Fibroblast of skin of left biceps (primary cell): Measurements from ENCODE around the gene SBF2.
"Not testable (repeated sequence)": the region's sequence is repeated elsewhere in the genome, so short reads cannot be mapped to it uniquely, and the experiment has no call there.

ENCODE experiments used
- DNase-seq, 2 experiments: peaks; one replicate each; pipeline ENCODE4 v3.0.0-alpha.2; 2013; ENCODE audit warnings: low read depth in 2 of 2

SBF2 gene

DNA sequence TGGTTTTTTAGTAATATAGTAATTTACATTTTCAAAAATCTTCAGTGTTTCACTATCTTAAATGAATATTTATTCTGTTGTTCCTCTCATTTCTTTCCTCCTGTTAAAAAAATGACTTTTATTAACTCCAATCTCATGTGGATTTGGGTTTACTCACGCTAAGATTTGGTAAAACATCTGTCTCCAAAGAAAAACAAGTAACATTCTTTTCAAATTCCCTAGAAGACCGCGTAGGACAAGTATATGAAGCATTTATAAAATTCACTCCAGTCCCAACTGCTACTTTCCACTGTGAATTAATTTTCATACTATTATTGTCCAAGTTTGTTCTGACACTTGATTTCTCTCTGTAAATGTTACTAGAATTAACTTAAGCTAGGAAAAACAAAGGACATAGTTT is 26.2 kb downstream of the SBF2 start:
- DNase-seq, result no peak

DNA sequence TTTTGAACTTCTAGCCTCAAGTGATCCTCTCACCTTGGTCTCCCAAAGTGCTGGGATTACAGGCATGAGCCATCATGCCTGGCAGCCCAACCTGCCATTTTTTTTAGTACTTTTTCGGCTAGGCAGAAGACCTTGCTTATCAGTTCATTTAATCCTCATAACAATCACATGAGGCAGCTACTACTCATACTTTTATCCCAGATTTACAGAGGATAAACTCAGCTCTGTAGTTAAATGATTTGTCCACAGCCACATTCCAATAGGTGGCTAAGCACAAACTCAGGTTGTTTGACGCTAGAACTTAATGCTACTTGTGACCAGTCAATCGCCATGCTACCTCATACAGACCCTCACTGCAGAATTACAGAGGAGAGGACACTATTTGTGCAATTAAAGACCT is 28.1 kb downstream of the SBF2 start:
- no peak for DNase-seq

GRCh38 chr11:10264716-10265115 is 29.3 kb downstream of the SBF2 start:
- DNase-seq, result not testable (repeated sequence)

- DNase-seq, result peak; percentile 58 to 63
Measured at GRCh38 chr11:10263929-10264328, 30.1 kb downstream of the SBF2 start.

DNA sequence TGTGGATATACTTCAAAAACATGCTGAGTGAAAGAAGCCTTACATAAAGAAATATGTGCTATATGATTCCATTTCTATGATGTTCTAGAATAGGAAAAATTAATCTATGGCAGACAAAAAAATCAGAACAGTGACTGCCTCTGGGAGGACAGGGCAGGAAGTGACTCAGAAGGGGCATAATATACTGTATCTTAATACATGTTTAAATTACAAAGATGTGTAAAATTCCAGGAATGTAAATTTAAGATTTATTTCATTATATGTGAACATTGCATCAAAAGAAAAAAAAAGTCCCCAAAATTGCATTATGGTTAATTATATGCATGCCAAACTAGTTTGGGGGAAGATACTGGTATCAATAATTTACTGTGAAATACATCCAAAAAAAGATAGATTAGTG is 32.2 kb downstream of the SBF2 start:
- no peak for DNase-seq

- no peak for DNase-seq
Measured at GRCh38 chr11:10257478-10257877, 36.5 kb downstream of the SBF2 start.

DNA sequence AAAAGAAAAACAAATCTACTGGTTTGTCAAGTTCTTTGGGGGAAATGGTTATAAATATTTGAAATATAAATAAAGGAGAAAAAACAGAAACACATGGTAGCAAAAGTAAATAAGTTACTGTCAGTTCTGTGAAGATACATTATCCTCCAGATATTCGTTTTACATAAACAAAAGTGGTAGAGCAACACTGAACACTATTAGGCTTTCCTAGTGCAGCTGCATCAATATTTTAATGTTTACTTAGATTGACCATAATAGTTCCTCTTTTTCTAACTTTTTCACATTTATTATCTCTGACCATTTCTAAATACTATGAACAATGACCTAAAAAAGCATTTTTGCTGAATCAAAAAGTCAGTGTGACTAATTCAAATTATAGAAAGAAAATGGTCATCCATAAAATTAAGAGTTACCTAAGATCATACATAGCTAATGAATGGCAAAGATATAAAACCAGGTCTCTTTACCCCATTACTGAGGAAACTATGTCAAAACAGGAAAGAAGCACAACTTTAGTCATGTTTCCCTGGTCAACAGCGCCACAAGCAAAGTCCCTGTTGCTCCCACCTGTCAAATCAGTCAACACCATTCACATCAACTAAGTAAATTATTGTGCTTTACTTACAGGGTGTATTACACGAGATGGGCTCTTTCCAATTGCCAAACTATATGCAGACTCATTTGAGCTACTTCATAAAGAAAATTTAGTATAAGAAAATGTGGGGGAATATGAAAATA is 38.5 kb downstream of the SBF2 start:
- DNase-seq, result no peak

GRCh38 chr11:10249448-10250131 is 44.4 kb downstream of the SBF2 start:
- DNase-seq, result peak; percentile 68 to 71

- DNase-seq, result no peak
Measured at GRCh38 chr11:10247011-10247410, 47.0 kb downstream of the SBF2 start.

- no peak for DNase-seq
Measured at GRCh38 chr11:10243896-10244575, 50.0 kb downstream of the SBF2 start.

- DNase-seq, result no peak
Measured at GRCh38 chr11:10236840-10237239, 57.2 kb downstream of the SBF2 start.

DNA sequence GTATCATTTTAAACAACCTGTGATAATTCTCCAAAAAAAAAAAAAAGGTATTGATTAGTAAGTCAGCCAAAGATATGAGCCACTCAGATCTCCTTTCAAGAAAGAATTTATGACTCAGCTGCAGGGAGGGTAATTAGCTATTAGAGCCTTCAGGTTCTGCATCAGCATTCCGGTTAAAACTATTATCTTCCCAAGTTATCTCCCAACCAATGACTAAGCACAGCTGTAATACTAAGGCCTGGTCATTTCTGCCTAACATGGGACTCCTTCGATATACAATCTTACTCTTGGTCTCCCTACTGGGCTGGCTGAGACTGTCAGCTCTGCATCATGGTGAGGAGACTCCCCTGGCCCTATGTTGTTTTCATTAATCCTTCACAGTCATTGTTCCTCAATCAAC is 60.4 kb downstream of the SBF2 start:
- peak; percentile 57 to 59 for DNase-seq

- no peak for DNase-seq
Measured at GRCh38 chr11:10232756-10233155, 61.3 kb downstream of the SBF2 start.

DNA sequence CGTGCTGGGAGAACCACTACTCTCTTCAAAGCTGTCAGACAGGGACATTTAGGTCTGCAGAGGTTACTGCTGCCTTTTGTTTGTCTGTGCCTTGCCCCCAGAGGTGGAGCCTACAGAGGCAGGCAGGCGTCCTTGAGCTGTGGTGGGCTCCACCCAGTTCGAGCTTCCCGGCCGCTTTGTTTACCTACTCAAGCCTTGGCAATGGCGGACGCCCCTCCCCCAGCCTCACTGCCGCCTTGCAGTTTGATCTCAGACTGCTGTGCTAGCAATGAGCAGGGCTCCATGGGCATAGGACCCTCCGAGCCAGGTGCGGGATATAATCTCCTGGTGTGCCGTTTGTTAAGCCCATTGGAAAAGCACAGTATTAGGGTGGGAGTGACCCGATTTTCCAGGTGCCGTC is 62.2 kb downstream of the SBF2 start:
- not testable (repeated sequence) for DNase-seq

GRCh38 chr11:10225553-10225952 is 68.5 kb downstream of the SBF2 start:
- no peak for DNase-seq

- DNase-seq, result no peak
Measured at GRCh38 chr11:10222399-10222798, 71.6 kb downstream of the SBF2 start.

GRCh38 chr11:10221342-10221741 is 72.7 kb downstream of the SBF2 start:
- no peak for DNase-seq

- no peak for DNase-seq
Measured at GRCh38 chr11:10211470-10211869, 82.5 kb downstream of the SBF2 start.

DNA sequence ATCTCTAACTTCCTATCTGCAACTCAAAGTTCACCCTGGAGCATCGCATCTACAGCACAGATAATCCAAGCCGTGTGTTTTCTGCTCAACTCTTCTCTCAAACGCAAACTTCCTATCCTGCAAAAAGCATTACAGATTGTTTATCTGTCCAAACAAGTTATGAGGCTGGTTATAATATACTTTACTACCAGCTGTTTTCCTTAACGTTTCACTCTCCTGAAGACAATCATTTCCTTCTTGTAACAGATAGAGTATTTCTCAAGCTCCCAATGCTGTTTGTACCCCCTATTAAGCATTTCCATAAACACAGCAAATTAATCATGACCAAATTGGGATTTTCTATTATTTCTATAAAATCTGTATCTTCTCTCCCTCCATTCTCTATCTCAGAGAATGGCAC is 84.7 kb downstream of the SBF2 start:
- no peak for DNase-seq

GRCh38 chr11:10208131-10208575 is 85.9 kb downstream of the SBF2 start:
- no peak for DNase-seq

GRCh38 chr11:10205928-10206327 is 88.1 kb downstream of the SBF2 start:
- no peak for DNase-seq

- no peak for DNase-seq
Measured at GRCh38 chr11:10204021-10204420, 90.0 kb downstream of the SBF2 start.

DNA sequence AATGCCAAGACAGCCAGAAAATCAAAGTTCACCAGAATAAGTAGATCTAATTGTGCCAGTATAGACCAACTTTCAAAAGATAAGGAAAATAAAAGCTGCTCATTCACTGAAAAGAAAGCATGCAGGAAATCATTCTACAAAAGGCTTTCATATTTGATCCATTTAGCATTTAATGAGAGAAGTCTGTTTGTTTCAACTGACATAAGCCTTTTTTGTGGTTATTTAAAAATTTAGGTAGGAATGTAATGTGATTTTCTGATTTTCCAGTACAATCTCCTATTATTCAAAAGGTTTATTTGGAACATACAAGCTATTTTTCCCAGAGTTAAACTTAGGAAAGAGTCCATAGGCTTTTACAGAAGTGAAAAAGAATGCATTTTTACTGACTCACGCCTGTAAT is 92.7 kb downstream of the SBF2 start:
- no peak for DNase-seq
